Neuronal stem cell (in vitro differentiated cells): ENCODE data around the gene RAD51AP2.

ENCODE experiments used
- DNase-seq: peaks from one replicate; pipeline ENCODE4 v3.0.0-alpha.2; 2013; ENCODE audit warnings: low spot score
- H2AFZ ChIP-seq: one replicate; pipeline ENCODE4 v1.6.1; 2013; ENCODE audit warnings: mild to moderate bottlenecking, low read length, inconsistent platforms
- H2AK5ac ChIP-seq: 2 replicates; pipeline ENCODE4 v1.6.1; 2013; ENCODE audit warnings: low read depth, mild to moderate bottlenecking, inconsistent platforms, low read length, moderate library complexity, mixed read lengths
- H2BK120ac ChIP-seq: 2 replicates; pipeline ENCODE4 v1.6.1; 2013; ENCODE audit warnings: low read depth, mild to moderate bottlenecking, inconsistent platforms, low read length, moderate library complexity, mixed read lengths
- H2BK12ac ChIP-seq: one replicate; pipeline ENCODE4 v1.6.1; 2013; ENCODE audit warnings: low read length, inconsistent platforms
- H2BK15ac ChIP-seq: 2 replicates; pipeline ENCODE4 v1.6.1; 2013; ENCODE audit warnings: mild to moderate bottlenecking, low read length, inconsistent platforms, mixed read lengths
- H2BK5ac ChIP-seq: one replicate; pipeline ENCODE4 v1.6.1; 2013; ENCODE audit warnings: inconsistent platforms, mild to moderate bottlenecking, low read length, moderate library complexity
- H3K14ac ChIP-seq: one replicate; pipeline ENCODE4 v1.6.1; 2013; ENCODE audit warnings: low read length, inconsistent platforms
- H3K18ac ChIP-seq: 2 replicates; pipeline ENCODE4 v1.6.1; 2013; ENCODE audit warnings: low read length, inconsistent platforms
- H3K23ac ChIP-seq: 2 replicates; pipeline ENCODE4 v1.6.1; 2013; ENCODE audit warnings: low read depth, mild to moderate bottlenecking, mixed read lengths, low read length, inconsistent platforms; ENCODE audit not compliant: poor library complexity
- H3K27ac ChIP-seq: replicated peaks from 3 replicates; pipeline ENCODE4 v1.5.1; 2013; ENCODE audit warnings: low read length, inconsistent platforms
- H3K27me3 ChIP-seq, 3 experiments: 2 replicates each; pipeline ENCODE4 v1.6.1; 2013; ENCODE audit warnings: low read length in 3 of 3, mild to moderate bottlenecking in 2 of 3, inconsistent platforms in 1 of 3, low read depth in 1 of 3, mixed read lengths in 1 of 3, moderate library complexity in 1 of 3; ENCODE audit not compliant: control insufficient read depth in 3 of 3, insufficient read depth in 3 of 3
- H3K36me3 ChIP-seq, 2 donors: replicated peaks in 1 of 2; 2 replicates each; pipeline ENCODE4 v1.6.1; 2013; ENCODE audit warnings: low read length in 2 of 2; ENCODE audit not compliant: control insufficient read depth in 2 of 2, insufficient read depth in 2 of 2
- H3K4ac ChIP-seq: 2 replicates; pipeline ENCODE4 v1.6.1; 2013; ENCODE audit warnings: inconsistent platforms, mild to moderate bottlenecking, low read length, moderate library complexity
- H3K4me1 ChIP-seq, 2 donors: 1 replicate in 1 of 2; 2 replicates in 1 of 2; pipeline ENCODE4 v1.6.1; 2013; ENCODE audit warnings: low read length in 2 of 2, low read depth in 1 of 2; ENCODE audit not compliant: control insufficient read depth in 2 of 2, insufficient read depth in 1 of 2
- H3K4me2 ChIP-seq: one replicate; pipeline ENCODE4 v1.6.1; 2013; ENCODE audit warnings: mild to moderate bottlenecking, low read length, inconsistent platforms; ENCODE audit not compliant: insufficient read depth, poor library complexity, severe bottlenecking
- H3K4me3 ChIP-seq, 2 donors: 2 replicates each; pipeline ENCODE4 v1.5.1; 2013; ENCODE audit warnings: low read length in 2 of 2, mild to moderate bottlenecking in 2 of 2, inconsistent platforms in 1 of 2, moderate library complexity in 1 of 2
- H3K79me1 ChIP-seq: one replicate; pipeline ENCODE4 v1.6.1; 2013; ENCODE audit warnings: low read depth, mild to moderate bottlenecking, inconsistent platforms, low read length, moderate library complexity
- H3K9ac ChIP-seq: one replicate; pipeline ENCODE4 v1.6.1; 2013; ENCODE audit warnings: mild to moderate bottlenecking, low read depth, low read length, inconsistent platforms; ENCODE audit not compliant: poor library complexity
- H3K9me3 ChIP-seq, 2 donors: replicated peaks in 1 of 2; 2 replicates each; pipeline versions ENCODE3 to v1.6.1; 2013; ENCODE audit warnings: low read length in 2 of 2, mild to moderate bottlenecking in 2 of 2, inconsistent platforms in 1 of 2, low read depth in 1 of 2, mixed read lengths in 1 of 2, moderate library complexity in 1 of 2; ENCODE audit not compliant: control insufficient read depth in 2 of 2, insufficient read depth in 1 of 2
- H4K8ac ChIP-seq: one replicate; pipeline ENCODE4 v1.6.1; 2013; ENCODE audit warnings: low read depth, mild to moderate bottlenecking, inconsistent platforms, low read length, moderate library complexity
- H4K91ac ChIP-seq: one replicate; pipeline ENCODE4 v1.6.1; 2013; ENCODE audit warnings: low read length, low read depth, mild to moderate bottlenecking, inconsistent platforms; ENCODE audit not compliant: poor library complexity
- WGBS, 2 donors: extraction: QIAGEN DNeasy Blood & Tissue Kit; methylation state at CpG; one replicate each; pipeline ENCODE4 v1.1.7; 2013; ENCODE audit warnings: missing lambda C conversion rate in 2 of 2, mixed read lengths in 1 of 2; ENCODE audit not compliant: insufficient read length in 2 of 2, insufficient replicate concordance in 1 of 2; ENCODE audit errors: extremely low coverage in 2 of 2; 5-methylcytosine and 5-hydroxymethylcytosine counted together

Gene RAD51AP2

GRCh38 chr2:17475286-17475685 lies 43.0 kb downstream of the RAD51AP2 start:
- Histone ChIP-seq H3K4me1 (no peaks in the 10 kb centered on the region), H2BK120ac (no peak overlapping the region), H3K4me3 (no peak overlapping the region), H2BK5ac (no peak overlapping the region), H3K4ac (no peak overlapping the region), H4K91ac (no peak overlapping the region), H3K27me3 (no peaks in the 10 kb centered on the region), H2AK5ac (no peak overlapping the region), H2BK15ac (no peak overlapping the region), H3K4me2 (no peak overlapping the region), H4K8ac (no peak overlapping the region), H2BK12ac (no peak overlapping the region), H3K23ac (no peak overlapping the region), H3K79me1 (no peaks in the 10 kb centered on the region), H3K36me3 (no peaks in the 10 kb centered on the region), H3K27ac (no peak overlapping the region), H3K9me3 (no peaks in the 10 kb centered on the region), H3K14ac (no peak overlapping the region), H3K9ac (no peak overlapping the region), H3K18ac (no peak overlapping the region), H2AFZ (no peak overlapping the region)
- DNase-seq = no peak
- WGBS, 2 donors = no CpG with 5 or more reads among the region's 1 CpG

- H2BK15ac ChIP-seq = no peak overlapping the region
- H3K4me2 ChIP-seq = no peak overlapping the region
- no peak overlapping the region for H2BK5ac ChIP-seq
- H3K9ac ChIP-seq = no peak overlapping the region
- H3K27me3 ChIP-seq = no peaks in the 10 kb centered on the region
- H4K8ac ChIP-seq = no peak overlapping the region
- no peak overlapping the region for H2BK120ac ChIP-seq
- H3K18ac ChIP-seq = no peak overlapping the region
- no peak for DNase-seq
- no peak overlapping the region for H3K27ac ChIP-seq
- H3K79me1 ChIP-seq = no peaks in the 10 kb centered on the region
- H3K23ac ChIP-seq = no peak overlapping the region
- no peaks in the 10 kb centered on the region for H3K9me3 ChIP-seq
- no peak overlapping the region for H4K91ac ChIP-seq
- H3K4me3 ChIP-seq = no peak overlapping the region
- H2AK5ac ChIP-seq = no peak overlapping the region
- H3K14ac ChIP-seq = no peak overlapping the region
- H3K4me1 ChIP-seq = no peaks in the 10 kb centered on the region
- no peaks in the 10 kb centered on the region for H3K36me3 ChIP-seq
- H3K4ac ChIP-seq = no peak overlapping the region
- H2BK12ac ChIP-seq = no peak overlapping the region
- no peak overlapping the region for H2AFZ ChIP-seq
Measured at GRCh38 chr2:17471979-17472378, 46.3 kb downstream of the RAD51AP2 start.

GRCh38 chr2:17470855-17471641 lies 47.2 kb downstream of the RAD51AP2 start:
- peak; percentile 6 for DNase-seq

GRCh38 chr2:17461087-17461475 lies 57.2 kb downstream of the RAD51AP2 start:
- no peak overlapping the region for H3K4ac ChIP-seq
- H3K4me2 ChIP-seq = no peak overlapping the region
- DNase-seq = no peak
- H3K23ac ChIP-seq = no peak overlapping the region
- H3K9ac ChIP-seq = no peak overlapping the region
- no peaks in the 10 kb centered on the region for H3K4me1 ChIP-seq
- H3K27ac ChIP-seq = no peak overlapping the region
- H2AK5ac ChIP-seq = no peak overlapping the region
- H2AFZ ChIP-seq = no peak overlapping the region
- H2BK12ac ChIP-seq = no peak overlapping the region
- no peak overlapping the region for H4K8ac ChIP-seq
- H3K36me3 ChIP-seq = no peaks in the 10 kb centered on the region
- no peak overlapping the region for H2BK15ac ChIP-seq
- H3K79me1 ChIP-seq = no peaks in the 10 kb centered on the region
- H3K9me3 ChIP-seq = no peaks in the 10 kb centered on the region
- no peaks in the 10 kb centered on the region for H3K27me3 ChIP-seq
- no peak overlapping the region for H3K4me3 ChIP-seq
- no peak overlapping the region for H3K14ac ChIP-seq
- no peak overlapping the region for H2BK120ac ChIP-seq
- no peak overlapping the region for H3K18ac ChIP-seq
- WGBS, 2 donors = no CpG with 5 or more reads among the region's 1 CpG
- no peak overlapping the region for H4K91ac ChIP-seq
- no peak overlapping the region for H2BK5ac ChIP-seq

More at GRCh38 chr2:17470855-17471641, 47.2 kb downstream of the RAD51AP2 start:
- Histone ChIP-seq H2BK15ac (no peak overlapping the region), H4K8ac (no peak overlapping the region), H2BK5ac (no peak overlapping the region), H3K4me3 (no peak overlapping the region), H3K4me1 (no peaks in the 10 kb centered on the region), H3K9me3 (no peaks in the 10 kb centered on the region), H2BK12ac (no peak overlapping the region), H2AK5ac (no peak overlapping the region), H3K9ac (no peak overlapping the region), H3K4me2 (no peak overlapping the region), H4K91ac (no peak overlapping the region), H3K4ac (no peak overlapping the region), H2BK120ac (no peak overlapping the region), H3K27me3 (no peaks in the 10 kb centered on the region), H3K79me1 (no peaks in the 10 kb centered on the region), H3K18ac (no peak overlapping the region), H3K23ac (no peak overlapping the region), H3K36me3 (no peaks in the 10 kb centered on the region), H2AFZ (peak overlapping the region; percentile 26), H3K27ac (no peak overlapping the region), H3K14ac (no peak overlapping the region)
- WGBS, 2 donors = no CpG with 5 or more reads among the region's 6 CpGs
